Left hindlimb (tissue), 1 donor: ENCODE results near the gene EXOSC2.

Experiments
- DNase-seq: peaks from one replicate; pipeline ENCODE4 v3.0.0-alpha.2; 2018

Gene EXOSC2

GRCh38 chr9:130698514-130698913 is 4.9 kb downstream of the EXOSC2 start:
- no peak for DNase-seq

- DNase-seq: no peak
Observed at GRCh38 chr9:130699047-130699446, 5.5 kb downstream of the EXOSC2 start.

DNA sequence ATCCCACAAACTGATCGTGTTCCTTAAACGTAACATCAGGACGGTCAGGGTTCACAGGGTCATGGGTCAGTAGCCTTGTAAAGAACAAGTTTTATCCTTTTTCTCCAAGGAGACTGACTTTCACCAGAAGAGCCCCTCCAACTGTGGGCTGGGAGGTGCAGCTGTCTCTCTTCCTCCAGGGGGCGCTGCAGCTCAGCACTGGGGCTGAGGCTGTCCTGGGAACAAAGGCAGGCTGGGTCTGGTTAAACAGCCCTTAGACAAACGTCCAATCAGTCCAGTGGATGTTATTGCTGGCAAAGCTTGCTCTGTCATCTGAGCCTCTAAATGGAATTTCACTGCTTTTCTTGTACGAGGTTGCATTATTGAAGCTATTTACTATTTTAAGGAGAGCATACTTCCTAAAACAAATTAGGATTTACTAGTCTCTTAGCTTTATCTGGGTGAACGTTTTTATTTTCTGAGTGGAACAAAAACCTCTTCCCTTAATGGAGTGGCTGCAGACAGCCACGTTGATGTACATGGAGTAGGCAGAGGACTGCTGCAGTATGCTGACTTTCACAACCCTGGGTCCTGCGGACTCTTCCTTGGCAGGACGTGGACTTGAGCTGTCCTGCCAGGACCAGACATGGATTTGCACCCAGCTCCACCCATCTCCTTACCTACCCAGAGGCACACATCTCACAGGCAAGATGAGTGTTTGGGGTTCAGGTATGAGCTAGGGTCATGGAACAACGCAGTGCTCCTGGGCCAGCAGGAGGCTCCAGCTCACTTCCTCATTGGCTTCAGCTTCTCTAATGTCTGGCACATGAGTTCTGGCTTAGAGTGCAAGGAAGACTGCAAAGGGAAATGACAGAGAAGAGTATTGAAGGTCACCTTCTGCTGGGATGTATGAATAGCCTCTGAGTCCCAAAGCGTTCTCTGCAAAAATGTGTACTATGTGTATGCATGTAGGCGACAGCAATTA is 7.8 kb downstream of the EXOSC2 start:
- peak; percentile 72 for DNase-seq

- DNase-seq: no peak
Observed at GRCh38 chr9:130703501-130703900, 9.9 kb downstream of the EXOSC2 start.

DNA sequence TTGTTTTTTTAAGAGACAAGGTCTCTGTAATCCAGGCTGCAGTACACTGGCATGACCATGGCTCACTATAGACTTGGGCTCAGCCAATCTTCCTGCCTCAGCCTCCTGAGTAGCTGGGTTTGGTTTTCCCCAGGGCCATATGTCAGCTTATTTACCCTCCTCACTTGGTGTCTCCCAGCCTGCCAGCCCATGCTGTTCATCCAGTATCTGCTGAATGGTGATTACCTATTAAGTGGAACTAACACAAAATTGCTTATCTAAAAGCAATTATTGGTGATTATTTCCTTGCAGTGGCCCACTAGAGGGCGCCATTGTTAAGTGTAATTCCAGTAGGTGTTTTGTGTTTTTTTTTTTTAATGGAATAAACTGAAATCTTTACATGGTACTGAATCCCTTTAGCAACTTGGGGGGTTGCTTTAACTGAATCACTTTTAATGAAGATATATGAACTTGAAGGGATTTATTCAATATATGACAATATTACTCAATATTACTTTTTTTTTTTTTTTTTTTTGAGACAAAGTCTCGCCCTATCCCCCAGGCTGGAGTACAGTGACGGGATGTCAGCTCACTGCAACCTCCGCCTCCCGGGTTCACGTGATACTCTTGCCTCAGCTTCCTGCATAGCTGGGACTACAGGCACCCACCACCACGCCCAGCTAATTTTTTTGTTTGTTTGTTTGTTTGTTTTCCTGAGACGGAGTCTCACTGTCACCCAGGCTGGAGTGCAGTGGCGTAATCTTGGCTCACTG is 13.8 kb downstream of the EXOSC2 start:
- peak; percentile 51 for DNase-seq

DNA sequence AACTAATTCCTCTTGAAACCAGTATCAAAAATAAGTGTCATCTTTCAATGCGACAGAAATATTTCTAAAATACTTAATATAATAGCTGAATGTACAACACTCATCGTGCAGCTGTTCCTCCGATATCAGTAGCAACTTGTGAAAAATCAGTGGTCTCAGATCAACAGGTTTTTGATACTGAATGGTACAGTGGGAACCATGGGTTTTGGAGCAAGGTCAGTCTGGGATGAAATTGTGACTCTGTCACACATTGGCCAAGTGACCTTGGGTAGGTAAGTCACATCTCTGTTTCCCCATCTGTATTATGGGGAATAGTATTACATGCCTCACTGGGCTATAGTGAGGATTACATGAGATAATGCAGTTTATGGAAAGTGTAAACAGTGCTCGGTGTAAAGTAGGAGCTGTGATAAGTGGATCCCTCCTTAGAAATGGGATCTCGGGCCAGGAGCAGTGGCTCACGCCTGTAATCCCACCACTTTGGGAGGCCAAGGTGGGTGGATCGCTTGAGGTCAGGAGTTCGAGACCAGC is 17.3 kb downstream of the EXOSC2 start:
- no peak for DNase-seq

- DNase-seq: no peak
Observed at GRCh38 chr9:130711469-130711868, 17.9 kb downstream of the EXOSC2 start.

DNA sequence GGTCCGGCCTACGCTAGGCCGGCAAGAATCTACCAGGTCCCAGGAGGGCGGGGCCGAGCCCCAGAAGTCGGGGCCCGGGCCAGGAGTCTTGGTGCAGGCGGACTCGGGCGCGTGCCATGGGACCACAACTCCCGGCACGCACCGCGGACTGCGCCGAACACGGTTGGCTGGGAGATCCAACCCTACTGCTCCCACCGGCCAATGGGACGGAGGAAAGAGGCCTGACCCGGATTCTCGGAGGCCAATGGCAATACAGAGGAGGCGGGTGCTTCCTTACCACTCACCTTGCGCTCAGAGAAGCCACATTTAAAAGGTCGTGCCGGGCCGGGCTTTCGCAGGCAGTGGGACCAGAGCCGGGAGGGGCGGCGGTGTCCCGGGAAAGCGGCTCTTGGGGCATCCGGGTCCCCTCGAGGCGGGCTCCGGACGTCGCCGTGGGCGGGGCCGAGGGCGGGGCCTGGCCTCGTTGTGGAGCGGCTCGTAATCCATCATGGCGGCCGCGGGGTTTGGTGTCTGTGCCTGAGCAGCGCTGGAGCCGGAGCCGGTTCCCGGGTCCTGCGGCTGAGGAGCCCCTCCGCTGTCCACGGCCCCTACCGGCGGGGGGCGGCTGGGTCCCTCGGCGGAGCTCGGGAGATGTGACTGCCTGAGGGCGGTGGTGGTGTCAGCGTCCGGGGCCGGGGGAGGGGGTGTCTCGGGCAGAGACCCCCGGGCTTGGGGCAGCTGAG is 19.1 kb downstream of the EXOSC2 start:
- peak; percentile 99 for DNase-seq

GRCh38 chr9:130713286-130713960 is 19.8 kb downstream of the EXOSC2 start:
- DNase-seq: peak; percentile 52

GRCh38 chr9:130714586-130715110 is 21.1 kb downstream of the EXOSC2 start:
- DNase-seq: no peak

GRCh38 chr9:130715270-130715669 is 21.7 kb downstream of the EXOSC2 start:
- no peak for DNase-seq

DNA sequence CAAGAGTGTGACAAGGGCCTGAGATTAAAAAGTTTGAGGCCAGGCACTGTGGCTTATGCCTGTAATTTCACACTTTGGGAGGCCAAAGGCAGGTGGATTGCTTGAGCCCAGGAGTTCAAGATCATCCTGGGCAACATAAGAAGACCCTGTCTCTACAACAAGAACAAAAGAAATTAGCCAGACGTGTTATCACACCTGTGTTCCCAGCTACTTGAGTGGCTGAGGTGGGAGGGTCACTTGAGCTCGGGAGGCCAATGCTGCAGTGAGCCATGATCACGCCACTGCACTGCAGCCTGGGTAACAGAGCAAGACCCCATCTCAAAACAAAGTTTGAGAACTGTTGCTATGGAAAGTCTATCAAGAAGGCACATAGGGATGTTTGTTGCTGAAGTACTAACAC is 25.0 kb downstream of the EXOSC2 start:
- no peak for DNase-seq

GRCh38 chr9:130720762-130721161 is 27.2 kb downstream of the EXOSC2 start:
- DNase-seq: no peak

GRCh38 chr9:130728721-130729120 is 35.1 kb downstream of the EXOSC2 start:
- no peak for DNase-seq

DNA sequence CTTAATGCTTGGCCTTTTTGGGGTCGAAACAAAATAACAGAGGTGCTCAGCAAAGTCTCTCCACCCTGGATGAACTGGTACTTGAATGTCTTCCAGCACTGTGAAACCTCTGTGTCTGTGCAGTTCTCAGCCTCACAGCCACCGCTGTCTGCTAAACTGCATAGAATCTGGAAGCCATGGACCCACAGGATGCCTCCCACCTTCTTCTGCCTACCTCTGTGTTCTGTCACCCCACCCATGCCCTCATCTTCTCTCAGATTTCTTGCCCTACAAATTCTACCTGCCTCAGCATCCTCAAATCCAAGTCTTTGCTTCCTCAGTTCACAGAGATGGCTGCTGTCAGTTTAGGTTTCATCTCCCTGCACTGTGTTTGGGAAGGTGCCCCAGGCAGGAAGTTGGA is 35.6 kb downstream of the EXOSC2 start:
- no peak for DNase-seq

GRCh38 chr9:130731355-130731754 is 37.8 kb downstream of the EXOSC2 start:
- no peak for DNase-seq

DNA sequence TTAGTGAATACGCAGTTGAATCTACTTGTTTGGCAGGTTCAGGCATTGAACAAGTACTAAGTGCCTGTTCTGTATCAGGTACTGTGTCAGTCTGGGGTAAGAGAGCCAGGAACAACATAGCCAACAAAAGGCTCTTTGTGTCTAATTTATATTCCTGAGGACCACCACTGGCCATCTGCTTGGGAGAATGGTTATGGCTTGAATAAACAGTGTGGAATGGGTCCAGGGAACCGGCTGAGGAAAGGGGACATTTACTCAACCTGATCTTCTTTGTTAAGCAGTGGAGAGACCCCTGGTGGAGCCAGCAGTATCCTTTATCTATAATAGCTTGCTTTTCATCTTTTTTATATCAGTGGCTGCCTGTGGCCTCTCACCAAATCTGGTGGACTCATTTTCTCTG is 38.6 kb downstream of the EXOSC2 start:
- no peak for DNase-seq

GRCh38 chr9:130732793-130733221 is 39.2 kb downstream of the EXOSC2 start:
- no peak for DNase-seq

DNA sequence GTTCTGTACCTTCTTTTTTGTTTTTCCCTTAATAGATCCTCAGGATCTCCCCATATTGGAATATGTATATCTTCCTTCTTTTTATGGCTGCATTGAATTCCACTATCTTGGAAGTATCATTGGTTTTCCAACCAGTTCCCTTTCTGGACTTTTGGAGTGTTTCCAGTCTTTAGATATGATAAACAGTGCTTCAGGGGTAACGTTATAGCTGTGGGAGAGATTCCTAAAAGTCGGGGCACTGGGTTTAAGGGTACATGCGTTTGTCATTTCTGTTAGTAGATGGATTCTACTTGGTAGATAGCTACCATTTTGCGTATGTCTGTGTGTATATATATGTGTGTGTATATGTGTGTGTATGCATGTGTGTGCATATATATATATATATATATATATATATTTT is 42.0 kb downstream of the EXOSC2 start:
- no peak for DNase-seq

DNA sequence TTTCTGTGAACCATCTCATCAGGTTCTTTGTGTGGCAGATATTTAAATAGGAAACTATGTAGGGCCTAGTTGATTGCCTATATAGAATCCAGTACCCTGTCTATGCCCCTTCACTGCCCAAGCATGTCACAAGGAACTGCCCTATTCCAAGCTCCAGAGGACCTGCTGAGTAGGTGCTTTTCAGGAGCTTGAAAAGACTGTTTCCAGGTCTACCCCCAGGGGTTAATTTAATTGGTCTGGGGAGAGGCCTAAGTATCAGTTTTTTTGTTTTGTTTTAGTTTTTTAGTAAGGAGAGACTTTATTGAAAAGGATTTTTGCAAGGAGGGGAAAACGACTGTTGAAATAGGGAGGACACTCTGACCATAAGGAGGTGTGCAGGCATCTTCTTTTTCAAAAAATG is 43.3 kb downstream of the EXOSC2 start:
- no peak for DNase-seq

DNA sequence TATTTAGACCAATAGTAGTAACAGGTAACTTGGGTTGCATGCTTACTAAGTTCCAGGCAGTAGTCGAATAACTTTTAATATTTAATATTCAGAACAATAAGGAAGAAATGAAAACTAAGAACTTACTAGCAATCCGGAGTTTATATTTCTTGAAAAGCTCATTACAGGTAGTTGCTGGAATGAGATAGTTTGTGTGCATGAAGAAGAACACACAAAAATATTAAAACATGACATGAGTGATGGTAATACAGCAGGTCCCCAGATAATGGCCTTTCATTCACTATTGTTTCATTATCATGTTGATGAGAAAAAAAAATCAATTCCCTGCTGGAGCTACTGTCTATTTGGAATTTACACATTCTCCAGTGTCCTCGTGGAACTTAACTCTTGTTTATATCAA is 44.7 kb downstream of the EXOSC2 start:
- no peak for DNase-seq

GRCh38 chr9:130739081-130739480 is 45.5 kb downstream of the EXOSC2 start:
- no peak for DNase-seq
